H1 (cell line): ENCODE results near the gene LMNB1. TPM values are rescaled to one million over a fixed set of nuclear protein-coding genes. Genes with fewer than 3 reads are reported as not detected.

Experiments used
- CTCF ChIA-PET: fragments of 300-600 bp; sonication (Branson Sonifier 250); formaldehyde crosslinking; loops from one replicate; lab custom pipeline; 2021; ENCODE audit not compliant: partially characterized antibody; lab: Charles Lee
- POLR2A ChIA-PET: fragments of 300-600 bp; sonication (Branson Sonifier 250); formaldehyde crosslinking; loops from one replicate; lab custom pipeline; 2021; ENCODE audit warnings: inconsistent platforms; ENCODE audit not compliant: partially characterized antibody; lab: Charles Lee
- DNase-seq, 2 experiments: peaks; one replicate each; pipeline versions ENCODE4 v3.0.0 to v3.0.0-alpha.2; 2010 to 2022; ENCODE audit warnings: low spot score in 2 of 2, low read depth in 1 of 2, mixed read lengths in 1 of 2
- FAIRE-seq: peaks from 2 replicates; lab custom pipeline; 2011; peaks lifted over from hg19 to GRCh38; lab: Jason Lieb, UNC
- H2AFZ ChIP-seq: 2 replicates; pipeline ENCODE4 v1.8.1; 2012; ENCODE audit warnings: low read length, inconsistent platforms
- H2AK5ac ChIP-seq: 2 replicates; pipeline ENCODE4 v1.6.1; 2013; ENCODE audit warnings: low read depth, low read length
- H2BK120ac ChIP-seq: replicated peaks from 2 replicates; pipeline ENCODE3; 2013; ENCODE audit warnings: low read depth, low read length, inconsistent platforms
- H2BK12ac ChIP-seq: 2 replicates; pipeline ENCODE4 v1.6.1; 2013; ENCODE audit warnings: low read depth, low read length
- H2BK15ac ChIP-seq: 2 replicates; pipeline ENCODE4 v1.6.1; 2013; ENCODE audit warnings: low read length
- H2BK20ac ChIP-seq: 2 replicates; pipeline ENCODE4 v1.6.1; 2013; ENCODE audit warnings: low read length
- H2BK5ac ChIP-seq: 2 replicates; pipeline ENCODE4 v1.6.1; 2013; ENCODE audit warnings: low read depth, low read length
- H3K14ac ChIP-seq: 2 replicates; pipeline ENCODE4 v1.6.1; 2013; ENCODE audit warnings: inconsistent platforms; ENCODE audit not compliant: insufficient read length
- H3K18ac ChIP-seq: 2 replicates; pipeline ENCODE4 v1.6.1; 2013; ENCODE audit warnings: low read length; ENCODE audit errors: extremely low read depth
- H3K23ac ChIP-seq: 2 replicates; pipeline ENCODE4 v1.6.1; 2013; ENCODE audit warnings: inconsistent platforms; ENCODE audit not compliant: insufficient read length
- H3K23me2 ChIP-seq: 2 replicates; pipeline ENCODE4 v1.6.1; 2013; ENCODE audit warnings: low read depth, low read length
- H3K27ac ChIP-seq: 2 replicates; pipeline ENCODE4 v1.6.1; 2011; ENCODE audit warnings: low read depth, low read length, inconsistent platforms
- H3K27me3 ChIP-seq, 4 experiments: replicated peaks in 1 of 4; 1 replicate in 1 of 4; 2 replicates in 3 of 4; pipeline versions ENCODE4 v1.6.1 to v1.8.1; 2011 to 2013; ENCODE audit warnings: low read length in 3 of 4, mild to moderate bottlenecking in 3 of 4, inconsistent platforms in 2 of 4, mixed read lengths in 2 of 4, moderate library complexity in 1 of 4; ENCODE audit not compliant: control insufficient read depth in 3 of 4, insufficient read depth in 3 of 4; ENCODE audit errors: extremely low read depth in 1 of 4
- H3K36me3 ChIP-seq, 4 experiments: 2 replicates each; pipeline versions ENCODE4 v1.6.1 to v1.8.1; 2011 to 2013; ENCODE audit warnings: mild to moderate bottlenecking in 4 of 4, low read length in 3 of 4, moderate library complexity in 2 of 4, control low read depth in 1 of 4, inconsistent platforms in 1 of 4; ENCODE audit not compliant: insufficient read depth in 4 of 4, control insufficient read depth in 2 of 4
- H3K4ac ChIP-seq: replicated peaks from 2 replicates; pipeline ENCODE3; 2013; ENCODE audit warnings: low read length, low read depth, mixed read lengths, inconsistent platforms; ENCODE audit not compliant: insufficient read length
- H3K4me1 ChIP-seq, 4 experiments: replicated peaks in 1 of 4; 1 replicate in 1 of 4; 2 replicates in 3 of 4; pipeline versions ENCODE4 v1.6.1 to v1.8.1; 2011 to 2013; ENCODE audit warnings: low read length in 3 of 4, inconsistent platforms in 2 of 4, mixed read lengths in 1 of 4; ENCODE audit not compliant: insufficient read depth in 4 of 4, control insufficient read depth in 3 of 4
- H3K4me2 ChIP-seq, 2 experiments: 2 replicates each; pipeline versions ENCODE4 v1.6.1 to v1.8.1; 2011 to 2013; ENCODE audit warnings: low read depth in 2 of 2, low read length in 2 of 2, control low read depth in 1 of 2, inconsistent platforms in 1 of 2, mild to moderate bottlenecking in 1 of 2; ENCODE audit not compliant: insufficient read depth in 1 of 2
- H3K4me3 ChIP-seq, 4 experiments: fragments of 200-600, 300-600 bp in 1 of 4; sonication (generic), shearing (Covaris generic), sonication (Bioruptor Twin) in 1 of 4; 2 replicates each; pipeline versions ENCODE4 v1.5.1 to v1.8.1; 2011 to 2016; ENCODE audit warnings: low read length in 4 of 4, low read depth in 3 of 4, control low read depth in 2 of 4, inconsistent platforms in 2 of 4, mild to moderate bottlenecking in 2 of 4, mixed read lengths in 1 of 4, moderate library complexity in 1 of 4; ENCODE audit not compliant: insufficient read depth in 2 of 4; ENCODE audit errors: extremely low read depth in 1 of 4
- H3K56ac ChIP-seq: replicated peaks from 2 replicates; pipeline ENCODE3; 2013; ENCODE audit warnings: low read depth, mild to moderate bottlenecking, mixed read lengths, low read length, inconsistent platforms; ENCODE audit not compliant: insufficient read length
- H3K79me1 ChIP-seq: 2 replicates; pipeline ENCODE4 v1.6.1; 2013; ENCODE audit warnings: low read depth, low read length, control low read depth
- H3K79me2 ChIP-seq, 2 experiments: 2 replicates each; pipeline versions ENCODE4 v1.6.1 to v1.8.1; 2012 to 2013; ENCODE audit warnings: low read length in 2 of 2, mild to moderate bottlenecking in 2 of 2, inconsistent platforms in 1 of 2; ENCODE audit not compliant: insufficient read depth in 2 of 2, control insufficient read depth in 1 of 2
- H3K9ac ChIP-seq, 4 experiments: replicated peaks in 1 of 4; 1 replicate in 1 of 4; 2 replicates in 3 of 4; pipeline versions ENCODE4 v1.6.1 to v1.8.1; 2011 to 2013; ENCODE audit warnings: low read depth in 3 of 4, low read length in 3 of 4, control low read depth in 2 of 4, mild to moderate bottlenecking in 2 of 4, moderate library complexity in 2 of 4, inconsistent platforms in 1 of 4; ENCODE audit errors: extremely low read depth in 1 of 4
- H3K9me3 ChIP-seq, 2 experiments: 2 replicates each; pipeline versions ENCODE4 v1.6.1 to v1.8.1; 2012 to 2013; ENCODE audit warnings: mild to moderate bottlenecking in 2 of 2, moderate library complexity in 2 of 2, control low read depth in 1 of 2, inconsistent platforms in 1 of 2, low read depth in 1 of 2, low read length in 1 of 2, mixed read lengths in 1 of 2; ENCODE audit not compliant: insufficient read depth in 2 of 2
- H4K20me1 ChIP-seq, 2 experiments: replicated peaks in 1 of 2; 2 replicates each; pipeline versions ENCODE3 to v1.8.1; 2011 to 2013; ENCODE audit warnings: inconsistent platforms in 2 of 2, low read length in 2 of 2, mild to moderate bottlenecking in 1 of 2; ENCODE audit not compliant: insufficient read depth in 2 of 2, control insufficient read depth in 1 of 2
- H4K5ac ChIP-seq: 2 replicates; pipeline ENCODE4 v1.6.1; 2013; ENCODE audit warnings: low read length, low read depth, mixed read lengths, inconsistent platforms; ENCODE audit not compliant: insufficient read length
- H4K8ac ChIP-seq: 2 replicates; pipeline ENCODE4 v1.8.0; 2013; ENCODE audit warnings: mild to moderate bottlenecking, moderate library complexity, low read length, inconsistent platforms; ENCODE audit not compliant: insufficient read depth; ENCODE audit errors: extremely low read depth
- H4K91ac ChIP-seq: replicated peaks from 2 replicates; pipeline ENCODE3; 2013; ENCODE audit warnings: low read length, mixed read lengths, inconsistent platforms; ENCODE audit not compliant: insufficient read length
- ASH2L ChIP-seq: fragments of 200-600, 300-600 bp; sonication (generic); IDR thresholded peaks from one replicate; pipeline ENCODE4 v1.7.1; 2017; ENCODE audit warnings: low read length
- SAP30 ChIP-seq: fragments of 300-600 bp; sonication (generic); IDR thresholded peaks from 2 replicates; pipeline ENCODE4 v1.7.1; 2012; ENCODE audit warnings: low read length, moderate library complexity, mild to moderate bottlenecking, inconsistent platforms; ENCODE audit not compliant: insufficient read depth, insufficient replicate concordance
- SP1 ChIP-seq: IDR thresholded peaks from 2 replicates; pipeline ENCODE4 v1.6.1; 2011; ENCODE audit warnings: low read depth, low read length
- SP2 ChIP-seq: IDR thresholded peaks from 2 replicates; pipeline ENCODE4 v1.6.1; 2012; ENCODE audit warnings: mild to moderate bottlenecking, low read length, inconsistent platforms
- TEAD4 ChIP-seq: IDR thresholded peaks from 2 replicates; pipeline ENCODE4 v1.6.1; 2012; ENCODE audit warnings: low read depth, low read length, inconsistent platforms, mixed read lengths
- YY1 ChIP-seq: IDR thresholded peaks from 2 replicates; pipeline ENCODE4 v1.6.1; 2011; ENCODE audit warnings: low read depth, mild to moderate bottlenecking, low read length
- WGBS, 2 experiments: shearing (Covaris generic) in 1 of 2; methylation state at CpG; one replicate each; pipeline versions ENCODE4 v1.1.6 to v1.1.7; 2013 to 2015; ENCODE audit warnings: low lambda C conversion rate in 2 of 2, mixed read lengths in 2 of 2, inconsistent platforms in 1 of 2, low coverage in 1 of 2, missing lambda C conversion rate in 1 of 2; ENCODE audit not compliant: insufficient replicate concordance in 2 of 2, insufficient coverage in 1 of 2, insufficient read length in 1 of 2; ENCODE audit errors: extremely low coverage in 1 of 2, missing lambda C conversion rate in 1 of 2; 5-methylcytosine and 5-hydroxymethylcytosine counted together
- polyA plus RNA-seq, 7 experiments: library from polyadenylated mRNA; depleted of rRNA in 3 of 7; stranded (reverse) in 5 of 7; unstranded in 2 of 7; fragments of >200 nt in 5 of 7; fragments of 200-250 nt in 2 of 7; gene quantifications; 1 replicate in 5 of 7; 2 replicates in 1 of 7; 4 replicates in 1 of 7; pipeline versions ENCODE4 v1.2.1 to v1.2.3, GENCODE V29; 2011 to 2013; ENCODE audit warnings: missing spikeins in 2 of 7, mixed read lengths in 2 of 7
- total RNA-seq: library from RNA; stranded (reverse); fragmentation: NEBNext Ultra II Directional; extraction: Animal tissue kit (Norgen Biotek cat#: 25700); gene quantifications from 2 replicates; pipeline ENCODE4 v1.2.1, GENCODE V29; 2021

Gene LMNB1
- total and polyA plus RNA-seq, 2 of the 8 experiments (the other 6 are each of a cell fraction or from before 2014, with no cell fraction given), result 73.5 to 225 TPM

DNA sequence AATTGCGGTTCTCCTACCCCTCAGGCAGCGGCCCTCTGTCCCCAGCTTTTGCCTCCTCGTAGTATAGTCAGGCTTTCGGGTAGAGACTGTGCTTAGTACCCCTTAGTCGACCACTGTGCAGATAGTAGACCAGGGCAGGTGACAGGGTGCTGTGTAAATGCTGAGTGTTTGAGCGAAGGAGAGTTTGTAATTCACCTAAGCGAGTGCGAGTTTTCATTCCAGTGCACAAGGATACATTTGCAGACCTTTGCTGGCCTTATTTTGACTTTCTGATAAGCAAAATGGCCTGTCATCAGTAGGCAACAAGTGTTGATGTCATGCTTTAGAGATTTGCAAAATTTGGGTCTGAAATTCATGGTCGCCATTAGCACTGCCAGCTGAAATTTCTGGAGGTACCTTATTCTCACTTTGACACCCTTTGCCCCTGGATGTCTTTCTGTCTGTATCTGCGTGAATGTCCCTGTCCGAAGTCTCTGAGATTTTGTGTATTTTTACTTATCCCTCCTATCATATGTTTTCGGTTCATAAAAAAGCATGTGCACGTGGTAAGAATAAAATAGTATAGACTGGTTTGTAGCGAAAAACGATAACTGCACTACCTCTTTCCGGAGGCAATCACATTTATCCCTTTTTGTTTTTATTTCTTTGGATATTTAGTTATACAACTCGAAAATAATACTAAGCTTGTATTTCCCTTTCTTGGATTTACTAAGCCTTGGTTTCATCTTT lies 1.9 kb downstream of the LMNB1 start:
- H4K91ac ChIP-seq, result no peak overlapping the region
- peak overlapping the region; percentile 84 to 95 (median 90) for H3K4me3 ChIP-seq
- H3K23ac ChIP-seq, result no peak overlapping the region
- H2BK15ac ChIP-seq, result no peak overlapping the region
- FAIRE-seq, result no peak
- H3K79me2 ChIP-seq, result peaks cover 37 to 65% of the 10 kb centered on the region in 2 experiments
- peaks cover 11 to 16% of the 10 kb centered on the region in 2 experiments for H4K20me1 ChIP-seq
- H4K5ac ChIP-seq, result no peak overlapping the region
- H3K23me2 ChIP-seq, result peaks cover 7% of the 10 kb centered on the region
- H3K27me3 ChIP-seq, result no peaks in the 10 kb centered on the region
- WGBS, 2 experiments, result 38% methylated on average over 17 of the region's 17 CpGs; no CpG with 5 or more reads in 1 of the 2 experiments
- H3K56ac ChIP-seq, result peak overlapping the region; percentile 33
- H3K4me2 ChIP-seq, result peak overlapping the region; percentile 88 to 97
- peak; percentile 23 for TF ChIP-seq SAP30
- no peak for TF ChIP-seq SP2
- TF ChIP-seq YY1, result 0 out of 2 replicates have a peak, but pooled peaks have one; percentile 30
- TF ChIP-seq ASH2L, result no peak
- TF ChIP-seq TEAD4, result no peak
- TF ChIP-seq SP1, result no peak
- TF ChIP-seq, all 59 proteins: peak for 2
- Histone ChIP-seq H2BK12ac (peak overlapping the region; percentile 69; the same call in 1 of the 2 replicates), H4K8ac (peak overlapping the region; percentile 64; the same call in 1 of the 2 replicates), H3K9ac (peak overlapping the region; percentile 97 to 100 (median 99)), H2BK5ac (peak overlapping the region; percentile 36), H2AK5ac (no peak overlapping the region; the same call in 1 of the 2 replicates), H3K4ac (peak overlapping the region; percentile 23), H3K4me1 (peaks cover 0 to 12% (median 0%) of the 10 kb centered on the region in 4 experiments; a peak in 3 of 7 replicates), H3K18ac (peak overlapping the region; percentile 88), H3K9me3 (no peaks in the 10 kb centered on the region), H3K14ac (no peak overlapping the region), H2AFZ (no peak overlapping the region), H3K27ac (peak overlapping the region; percentile 86), H3K36me3 (peaks cover 0 to 5% (median 0%) of the 10 kb centered on the region in 4 experiments; a peak in 2 of 8 replicates), H2BK20ac (no peak overlapping the region), H3K79me1 (0 out of 2 replicates have a peak, but pooled peaks cover 2% of the 10 kb centered on the region), H2BK120ac (no peak overlapping the region)
- CTCF ChIA-PET, result interaction anchor here (0.6 to 11.1 kb wide), 25 partner anchors 10 to 185 kb away, joined by 3 to 251 read pairs (median 5); partner anchors contain the start of gene PHAX
- no peak for DNase-seq
- POLR2A ChIA-PET, result interaction anchor here (0.8 to 8.5 kb wide), 33 partner anchors 9 to 251 kb away, joined by 3 to 146 read pairs (median 5); partner anchors contain the start of genes ALDH7A1 and PHAX
